ENCODE data around the gene S1PR1. TPM values are rescaled to one million over a fixed set of nuclear protein-coding genes. Genes with fewer than 3 reads are reported as not detected.

The S1PR1 gene
- 137 and 138 TPM in 2 replicates for total RNA-seq
- polyA plus RNA-seq = 346 and 387 TPM in 2 replicates
- 206 and 215 TPM in 2 replicates for polyA plus RNA-seq (2011; cell fraction: cytosol; rRNA removed)
- polyA plus RNA-seq (2011; cell fraction: nucleus; rRNA removed) = 219 and 225 TPM in 2 replicates
- polyA plus RNA-seq (2012) = 130 and 148 TPM in 2 replicates
- 433 and 446 TPM in 2 replicates for polyA minus RNA-seq
- polyA minus RNA-seq (2011; cell fraction: cytosol; rRNA and poly(A)+ RNA removed) = not detected
- 363 and 384 TPM in 2 replicates for polyA minus RNA-seq (2011; cell fraction: nucleus; rRNA and poly(A)+ RNA removed)
- percentile 99 among the genes with signal in this experiment for Bru-seq, nascent RNA
- BruChase-seq, experiment 1, labeled RNA remaining after a 6-hour chase = percentile 84 among the genes with signal in this experiment
- BruChase-seq, experiment 2, labeled RNA remaining after a 2-hour chase = percentile 100 among the genes with signal in this experiment
- long read RNA-seq, transcript S1PR1-203 (2 exons, 825 nt) = minor isoform, 8 of 225 reads
- long read RNA-seq, transcript S1PR1-201 (2 exons, 2,909 nt) = major isoform, 140 of 225 reads
- long read RNA-seq, transcript S1PR1-204 (3 exons, 1,971 nt) = minor isoform, 6 of 225 reads
- long read RNA-seq, partial matches to known transcripts = 65 of 225 reads
- long read RNA-seq, other reads (novel, unspliced or antisense) = 6 of 225 reads

- H3K9me3 ChIP-seq (replicated peaks; ENCODE audit: control insufficient read depth, insufficient read depth, low read length) = no peaks in the 10 kb centered on the region
- H3K27me3 ChIP-seq (ENCODE audit: control insufficient read depth in 2 of 2, insufficient read depth in 2 of 2, low read length in 2 of 2) = no peaks in the 10 kb centered on the region
- H3K36me3 ChIP-seq (ENCODE audit: control insufficient read depth in 2 of 2, extremely low read depth in 1 of 2, insufficient read depth in 2 of 2, low read length in 2 of 2) = peaks cover 16 to 19% of the 10 kb centered on the region in 2 experiments
- peaks cover 58% of the 10 kb centered on the region for H3K79me2 ChIP-seq (ENCODE audit: control insufficient read depth, insufficient read depth, low read length)
- no peaks in the 10 kb centered on the region for H3K9me1 ChIP-seq (replicated peaks; ENCODE audit: control insufficient read depth, extremely low read depth, insufficient read depth, low read length)
- H4K20me1 ChIP-seq (replicated peaks; ENCODE audit: control insufficient read depth, extremely low read depth, insufficient read depth, low read length) = no peaks in the 10 kb centered on the region
- BruUV-seq (replicated peaks) = no TSS peak
- CTCF ChIA-PET = interaction anchor here (0.9 to 12.2 kb wide), 14 partner anchors 22 to 315 kb away, joined by 3 to 368 read pairs (median 4); no protein-coding TSS in a partner anchor
- FAIRE-seq = peak; percentile 43
- peak; percentile 96 for DNase-seq (ENCODE audit: low read depth, low spot score)
- peak within 1 kb of the TSS; percentile 100 for H3K9ac ChIP-seq (replicated peaks; ENCODE audit: extremely low read depth, insufficient read depth, low read length)
- TF ChIP-seq MYC (IDR thresholded peaks at IDR 0.05; ENCODE audit: low read depth, low read length) = no peak
- no peak for TF ChIP-seq CTCF (IDR thresholded peaks at IDR 0.05; ENCODE audit: extremely low read depth in 1 of 2, insufficient read depth in 1 of 2, low read depth in 1 of 2, low read length in 2 of 2)
- peak; percentile 50 for TF ChIP-seq POLR2AphosphoS5 (IDR thresholded peaks at IDR 0.05; ENCODE audit: insufficient read depth, low read depth, low read length)
- TF ChIP-seq FOS (IDR thresholded peaks at IDR 0.05; ENCODE audit: borderline replicate concordance, insufficient read depth, low read length) = peak; percentile 18
- POLR2A ChIA-PET = interaction anchor here (0.6 to 2.4 kb wide), 14 partner anchors 10 to 312 kb away, joined by 3 to 26 read pairs (median 6); no protein-coding TSS in a partner anchor
- H3K4me1 ChIP-seq (ENCODE audit: control insufficient read depth, extremely low read depth, insufficient read depth, low read length) = peaks cover 37% of the 10 kb centered on the region
- intact Hi-C loops (cut with micrococcal nuclease) (loop anchor here (1.0 kb wide), 5 partner anchors 49 to 341 kb away; no protein-coding TSS in a partner anchor), dilution Hi-C loops (cut with MboI; ENCODE audit: extremely low pct_ligation_motif_present, low sequenced_read_pairs) (no loop called here)
- H2AFZ ChIP-seq (ENCODE audit: low read depth, low read length) = peak within 1 kb of the TSS; percentile 28
- H3K4me2 ChIP-seq (ENCODE audit: insufficient read depth, low read length) = peak within 1 kb of the TSS; percentile 92
- peak within 1 kb of the TSS; percentile 88 to 100 (median 99) for H3K4me3 ChIP-seq (replicated peaks in 1 of 3; ENCODE audit: insufficient read depth in 1 of 3, low read depth in 1 of 3, low read length in 3 of 3)
- peak within 1 kb of the TSS; percentile 99 for H3K27ac ChIP-seq (ENCODE audit: insufficient read depth, low read depth, low read length)
These were observed at the start of gene S1PR1 for GRCh38 chr1:101236516-101237228. Gene S1PR1, plus strand, starts transcription at chr1:101237019. Its CDS starts 1,966 bp downstream, at chr1:101238985.

Measured in endothelial cell of umbilical vein (primary cell).